Endothelial cell (in vitro differentiated cells): Measurements from ENCODE around the gene GPR84. TPM values are rescaled to one million over a fixed set of nuclear protein-coding genes. Genes with fewer than 3 reads are reported as not detected.

Experiments
- DNase-seq: peaks from one replicate; pipeline ENCODE4 v3.0.0; 2021; ENCODE audit warnings: low spot score
- H3K27ac Mint-ChIP-seq: one replicate; pipeline ENCODE4 v1.8.0; 2021; ENCODE audit warnings: mixed read lengths, inconsistent platforms; ENCODE audit not compliant: unreplicated experiment
- H3K27me3 Mint-ChIP-seq: one replicate; pipeline ENCODE4 v1.8.0; 2021; ENCODE audit warnings: mild to moderate bottlenecking, moderate library complexity, mixed read lengths, inconsistent platforms; ENCODE audit not compliant: unreplicated experiment
- H3K36me3 Mint-ChIP-seq: one replicate; pipeline ENCODE4 v1.8.0; 2021; ENCODE audit warnings: mild to moderate bottlenecking, low read depth, mixed read lengths, inconsistent platforms; ENCODE audit not compliant: unreplicated experiment
- H3K4me1 Mint-ChIP-seq: one replicate; pipeline ENCODE4 v1.8.0; 2021; ENCODE audit warnings: mild to moderate bottlenecking, mixed read lengths, inconsistent platforms; ENCODE audit not compliant: unreplicated experiment
- H3K4me3 Mint-ChIP-seq: one replicate; pipeline ENCODE4 v1.8.0; 2021; ENCODE audit warnings: mild to moderate bottlenecking, mixed read lengths, inconsistent platforms; ENCODE audit not compliant: unreplicated experiment
- H3K9me3 Mint-ChIP-seq: one replicate; pipeline ENCODE4 v1.8.0; 2021; ENCODE audit warnings: mixed read lengths, inconsistent platforms; ENCODE audit not compliant: unreplicated experiment
- CTCF ChIP-seq: fragments of 200-600 bp; sonication (generic); IDR thresholded peaks from one replicate; pipeline ENCODE4 v1.5.0; 2021; ENCODE audit warnings: antibody characterized with exemption; ENCODE audit not compliant: unreplicated experiment
- total RNA-seq: library from RNA; stranded (reverse); fragmentation: NEBNext Ultra II Directional; extraction: Animal tissue kit (Norgen Biotek cat#: 25700); gene quantifications from one replicate; pipeline ENCODE4 v1.2.1, GENCODE V29; 2021; ENCODE audit not compliant: unreplicated experiment

The GPR84 gene
- total RNA-seq, 1 donor from 2014 or later: 0.41 TPM

- TF ChIP-seq CTCF: peak; percentile 99
- Mint-ChIP-seq H3K36me3 (peaks cover 77% of the 10 kb centered on the region), H3K4me1 (peaks cover 27% of the 10 kb centered on the region), H3K27me3 (peaks cover 21% of the 10 kb centered on the region), H3K9me3 (no peaks in the 10 kb centered on the region), H3K27ac (peak overlapping the region; percentile 79), H3K4me3 (peak overlapping the region; percentile 17)
- DNase-seq: peak; percentile 70
These were observed 40.0 kb upstream of the GPR84 start for GRCh38 chr12:54404061-54405004.

DNA sequence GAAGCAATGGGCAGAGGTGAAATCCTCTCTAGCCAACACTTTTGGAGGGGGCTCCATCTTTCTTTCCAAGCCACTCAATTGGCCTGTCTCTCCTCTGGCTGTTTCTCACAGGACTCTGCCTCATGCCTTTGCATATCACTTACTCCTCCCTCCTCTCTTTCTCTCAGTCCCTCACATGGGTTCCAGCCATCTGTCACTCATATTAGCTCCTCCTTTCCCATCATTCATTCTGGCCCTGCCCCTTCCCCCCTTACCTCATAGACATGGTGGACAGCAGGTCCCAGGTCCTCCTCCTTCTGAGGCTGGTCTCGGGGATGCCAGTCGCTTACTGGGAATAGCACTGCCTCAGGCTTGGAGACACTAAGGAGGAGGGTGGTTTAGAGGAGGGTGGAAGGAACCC is 36.8 kb upstream of the GPR84 start:
- peak overlapping the region; percentile 4 for H3K4me3 Mint-ChIP-seq
- H3K27me3 Mint-ChIP-seq: peaks cover 29% of the 10 kb centered on the region
- DNase-seq: no peak
- H3K9me3 Mint-ChIP-seq: no peaks in the 10 kb centered on the region
- peaks cover 46% of the 10 kb centered on the region for H3K4me1 Mint-ChIP-seq
- H3K27ac Mint-ChIP-seq: peak overlapping the region; percentile 52
- no peak for TF ChIP-seq CTCF
- H3K36me3 Mint-ChIP-seq: peaks cover 82% of the 10 kb centered on the region

- TF ChIP-seq CTCF: peak; percentile 88
- Mint-ChIP-seq H3K27me3 (peaks cover 24% of the 10 kb centered on the region), H3K9me3 (no peaks in the 10 kb centered on the region), H3K36me3 (peaks cover 87% of the 10 kb centered on the region), H3K4me1 (peaks cover 56% of the 10 kb centered on the region), H3K4me3 (peak overlapping the region; percentile 85), H3K27ac (peak overlapping the region; percentile 64)
- DNase-seq: peak; percentile 94
These were observed 34.9 kb upstream of the GPR84 start for GRCh38 chr12:54398995-54399793.

- no peak for TF ChIP-seq CTCF
These were observed 33.9 kb upstream of the GPR84 start for GRCh38 chr12:54398218-54398617.

More at GRCh38 chr12:54398218-54398617, 33.9 kb upstream of the GPR84 start:
- H3K4me1 Mint-ChIP-seq: peaks cover 63% of the 10 kb centered on the region
- no peaks in the 10 kb centered on the region for H3K9me3 Mint-ChIP-seq
- peak overlapping the region; percentile 53 for H3K27ac Mint-ChIP-seq
- H3K36me3 Mint-ChIP-seq: peaks cover 85% of the 10 kb centered on the region
- H3K4me3 Mint-ChIP-seq: peak overlapping the region; percentile 74
- no peak for DNase-seq
- H3K27me3 Mint-ChIP-seq: peaks cover 25% of the 10 kb centered on the region
